Mesothelial cell of epicardium (in vitro differentiated cells): ENCODE measurements around the gene LMOD3. TPM values are rescaled to one million over a fixed set of nuclear protein-coding genes. Genes with fewer than 3 reads are reported as not detected.

ENCODE experiments used
- DNase-seq, 2 experiments: peaks; one replicate each; pipeline ENCODE4 v3.0.0; 2021; ENCODE audit warnings: low spot score in 2 of 2; ENCODE audit not compliant: unreplicated experiment in 2 of 2
- H3K27ac Mint-ChIP-seq: 2 replicates; pipeline ENCODE4 v1.8.0; 2021; ENCODE audit warnings: mixed read lengths
- H3K27me3 Mint-ChIP-seq: 2 replicates; pipeline ENCODE4 v1.8.0; 2021; ENCODE audit warnings: low read depth, mixed read lengths
- H3K36me3 Mint-ChIP-seq: 2 replicates; pipeline ENCODE4 v1.8.0; 2021; ENCODE audit warnings: mixed read lengths
- H3K4me1 Mint-ChIP-seq: 2 replicates; pipeline ENCODE4 v1.8.0; 2021; ENCODE audit warnings: mixed read lengths
- H3K4me3 Mint-ChIP-seq: 2 replicates; pipeline ENCODE4 v1.8.0; 2021; ENCODE audit warnings: mild to moderate bottlenecking, moderate library complexity, mixed read lengths
- H3K9me3 Mint-ChIP-seq: 2 replicates; pipeline ENCODE4 v1.8.0; 2021; ENCODE audit warnings: mixed read lengths
- total RNA-seq: library from RNA; stranded (reverse); gene quantifications from 3 replicates; pipeline ENCODE4 v1.2.1, GENCODE V29; 2021
- TF ChIP-seq, protein P1 (sequence below): fragments of 200-600 bp; sonication (generic); IDR thresholded peaks from one replicate; pipeline ENCODE4 v1.5.0; 2021; ENCODE audit warnings: antibody characterized with exemption; ENCODE audit not compliant: unreplicated experiment

The LMOD3 gene
- total RNA-seq, 1 donor from 2014 or later = not detected

GRCh38 chr3:69108811-69109210 lies 13.6 kb downstream of the LMOD3 start:
- Mint-ChIP-seq H3K27me3 (no peaks in the 10 kb centered on the region), H3K36me3 (peaks cover 5% of the 10 kb centered on the region)
- TF ChIP-seq, protein P1, sequence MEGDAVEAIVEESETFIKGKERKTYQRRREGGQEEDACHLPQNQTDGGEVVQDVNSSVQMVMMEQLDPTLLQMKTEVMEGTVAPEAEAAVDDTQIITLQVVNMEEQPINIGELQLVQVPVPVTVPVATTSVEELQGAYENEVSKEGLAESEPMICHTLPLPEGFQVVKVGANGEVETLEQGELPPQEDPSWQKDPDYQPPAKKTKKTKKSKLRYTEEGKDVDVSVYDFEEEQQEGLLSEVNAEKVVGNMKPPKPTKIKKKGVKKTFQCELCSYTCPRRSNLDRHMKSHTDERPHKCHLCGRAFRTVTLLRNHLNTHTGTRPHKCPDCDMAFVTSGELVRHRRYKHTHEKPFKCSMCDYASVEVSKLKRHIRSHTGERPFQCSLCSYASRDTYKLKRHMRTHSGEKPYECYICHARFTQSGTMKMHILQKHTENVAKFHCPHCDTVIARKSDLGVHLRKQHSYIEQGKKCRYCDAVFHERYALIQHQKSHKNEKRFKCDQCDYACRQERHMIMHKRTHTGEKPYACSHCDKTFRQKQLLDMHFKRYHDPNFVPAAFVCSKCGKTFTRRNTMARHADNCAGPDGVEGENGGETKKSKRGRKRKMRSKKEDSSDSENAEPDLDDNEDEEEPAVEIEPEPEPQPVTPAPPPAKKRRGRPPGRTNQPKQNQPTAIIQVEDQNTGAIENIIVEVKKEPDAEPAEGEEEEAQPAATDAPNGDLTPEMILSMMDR = no peak

GRCh38 chr3:69107841-69108240 lies 14.6 kb downstream of the LMOD3 start:
- Mint-ChIP-seq H3K27me3 (no peaks in the 10 kb centered on the region), H3K9me3 (no peaks in the 10 kb centered on the region), H3K4me1 (peaks cover 11% of the 10 kb centered on the region), H3K36me3 (peaks cover 12% of the 10 kb centered on the region), H3K4me3 (no peak overlapping the region), H3K27ac (no peak overlapping the region)
- DNase-seq = no peak
- TF ChIP-seq, protein P1 = no peak

More at GRCh38 chr3:69108811-69109210, 13.6 kb downstream of the LMOD3 start:
- Mint-ChIP-seq H3K4me3 (no peak overlapping the region), H3K4me1 (peaks cover 16% of the 10 kb centered on the region), H3K9me3 (no peaks in the 10 kb centered on the region), H3K27ac (no peak overlapping the region)
- no peak for DNase-seq

GRCh38 chr3:69105320-69105719 lies 17.1 kb downstream of the LMOD3 start:
- Mint-ChIP-seq H3K27me3 (no peaks in the 10 kb centered on the region), H3K4me1 (peaks cover 11% of the 10 kb centered on the region), H3K4me3 (no peak overlapping the region), H3K36me3 (peaks cover 24% of the 10 kb centered on the region), H3K27ac (no peak overlapping the region), H3K9me3 (no peaks in the 10 kb centered on the region)
- DNase-seq = no peak
- TF ChIP-seq, protein P1 = no peak

- H3K27ac Mint-ChIP-seq = no peak overlapping the region
- no peak overlapping the region for H3K4me3 Mint-ChIP-seq
- DNase-seq = no peak
- TF ChIP-seq, protein P1 = no peak
- no peaks in the 10 kb centered on the region for H3K27me3 Mint-ChIP-seq
- H3K9me3 Mint-ChIP-seq = no peaks in the 10 kb centered on the region
- peaks cover 11% of the 10 kb centered on the region for H3K4me1 Mint-ChIP-seq
- peaks cover 27% of the 10 kb centered on the region for H3K36me3 Mint-ChIP-seq
Observed at GRCh38 chr3:69104586-69104985, 17.8 kb downstream of the LMOD3 start.

- H3K4me1 Mint-ChIP-seq = peaks cover 11% of the 10 kb centered on the region
- no peak for DNase-seq
- H3K36me3 Mint-ChIP-seq = peaks cover 31% of the 10 kb centered on the region
- TF ChIP-seq, protein P1 = no peak
- no peaks in the 10 kb centered on the region for H3K27me3 Mint-ChIP-seq
- no peak overlapping the region for H3K4me3 Mint-ChIP-seq
- no peaks in the 10 kb centered on the region for H3K9me3 Mint-ChIP-seq
- H3K27ac Mint-ChIP-seq = no peak overlapping the region
Observed at GRCh38 chr3:69103123-69103522, 19.3 kb downstream of the LMOD3 start.

GRCh38 chr3:69102384-69102783 lies 20.0 kb downstream of the LMOD3 start:
- Mint-ChIP-seq H3K27me3 (no peaks in the 10 kb centered on the region), H3K27ac (peak overlapping the region; percentile 9), H3K9me3 (no peaks in the 10 kb centered on the region), H3K4me3 (no peak overlapping the region), H3K4me1 (peaks cover 11% of the 10 kb centered on the region), H3K36me3 (peaks cover 31% of the 10 kb centered on the region)
- TF ChIP-seq, protein P1 = no peak
- DNase-seq = no peak
